ENCODE measurements around the gene ATP13A3. TPM values are rescaled to one million over a fixed set of nuclear protein-coding genes. Genes with fewer than 3 reads are reported as not detected.

Gene ATP13A3
- polyA plus RNA-seq, 12 donors = 22.3 to 41.4 (median 31.9) TPM; not detected in 1

- no peak for DNase-seq
Measured at GRCh38 chr3:194446754-194447153, 40.0 kb downstream of the ATP13A3 start.

GRCh38 chr3:194446172-194446571, 40.6 kb downstream of the ATP13A3 start:
- DNase-seq = no peak

- DNase-seq = peak; percentile 17
Measured at GRCh38 chr3:194443901-194444300, 42.9 kb downstream of the ATP13A3 start.

GRCh38 chr3:194440756-194441155, 46.0 kb downstream of the ATP13A3 start:
- no peak for DNase-seq

- DNase-seq = no peak
Measured at GRCh38 chr3:194439881-194440550, 46.8 kb downstream of the ATP13A3 start.

GRCh38 chr3:194434503-194434902, 52.3 kb downstream of the ATP13A3 start:
- no peak for DNase-seq

- no peak for DNase-seq
Measured at GRCh38 chr3:194431554-194431953, 55.2 kb downstream of the ATP13A3 start.

GRCh38 chr3:194425399-194425798, 61.4 kb downstream of the ATP13A3 start:
- DNase-seq = no peak

GRCh38 chr3:194424953-194425352, 61.8 kb downstream of the ATP13A3 start:
- no peak for DNase-seq

GRCh38 chr3:194424373-194424772, 62.4 kb downstream of the ATP13A3 start:
- DNase-seq = no peak

GRCh38 chr3:194423317-194423716, 63.5 kb downstream of the ATP13A3 start:
- DNase-seq = no peak

GRCh38 chr3:194422188-194422587, 64.6 kb downstream of the ATP13A3 start:
- DNase-seq = no peak

GRCh38 chr3:194418671-194419070, 68.1 kb downstream of the ATP13A3 start:
- DNase-seq = no peak

GRCh38 chr3:194407423-194407822, 79.4 kb downstream of the ATP13A3 start:
- DNase-seq = no peak

GRCh38 chr3:194405766-194406165, 81.0 kb downstream of the ATP13A3 start:
- no peak for DNase-seq

- DNase-seq = peak; percentile 75
Measured at GRCh38 chr3:194404365-194405140, 82.2 kb downstream of the ATP13A3 start.

GRCh38 chr3:194401868-194402329, 84.9 kb downstream of the ATP13A3 start:
- no peak for DNase-seq

GRCh38 chr3:194401346-194401745, 85.5 kb downstream of the ATP13A3 start:
- no peak for DNase-seq

GRCh38 chr3:194399874-194400411, 86.9 kb downstream of the ATP13A3 start:
- no peak for DNase-seq

GRCh38 chr3:194399166-194399565, 87.6 kb downstream of the ATP13A3 start, which contains the start of gene GP5:
Gene GP5, minus strand, starts transcription at chr3:194399266. Its CDS starts 984 bp downstream, at chr3:194398282.
- DNase-seq = no peak

GRCh38 chr3:194397757-194398312, 89.0 kb downstream of the ATP13A3 start:
- no peak for DNase-seq

Data from muscle of arm (tissue), 12 donors.